Upper lobe of left lung (tissue), 6 donors: ENCODE data around the gene CNTN6. TPM values are rescaled to one million over a fixed set of nuclear protein-coding genes. Genes with fewer than 3 reads are reported as not detected.

Experiments
- ATAC-seq, 2 donors: fragments of 200-7000 bp; cut with Tn5 transposase; one replicate each; pipeline ENCODE4 v1.9.1; 2022; ENCODE audit warnings: mild to moderate bottlenecking in 2 of 2, moderate library complexity in 2 of 2; ENCODE audit not compliant: low FRiP score in 2 of 2
- DNase-seq, 2 donors: peaks; one replicate each; pipeline ENCODE4 v3.0.0-alpha.2; 2019 to 2020
- H3K27ac ChIP-seq, 4 donors: fragments of 200-600 bp; sonication (generic); one replicate each; pipeline ENCODE4 v1.5.1; 2016 to 2019
- H3K27me3 ChIP-seq, 4 donors: fragments of 200-600 bp; sonication (generic); one replicate each; pipeline ENCODE4 v1.5.1; 2017 to 2019
- H3K36me3 ChIP-seq, 4 donors: fragments of 200-600 bp; sonication (generic); one replicate each; pipeline ENCODE4 v1.5.1; 2016 to 2019
- H3K4me1 ChIP-seq, 4 donors: fragments of 200-600 bp; sonication (generic); one replicate each; pipeline ENCODE4 v1.5.1; 2018 to 2019
- H3K4me3 ChIP-seq, 4 donors: fragments of 200-600 bp; sonication (generic); one replicate each; pipeline ENCODE4 v1.5.1; 2017 to 2019; ENCODE audit warnings: mild to moderate bottlenecking in 2 of 4, moderate library complexity in 1 of 4
- H3K9me3 ChIP-seq, 4 donors: fragments of 200-600 bp; sonication (generic); one replicate each; pipeline ENCODE4 v1.5.1; 2018 to 2019
- CTCF ChIP-seq, 6 experiments: fragments of 450-650 bp in 4 of 6; fragments of 200-600 bp in 2 of 6; sonication (generic) in 2 of 6; IDR thresholded peaks; one replicate each; pipeline ENCODE4 v1.5.1; 2016 to 2019; ENCODE audit warnings: antibody characterized with exemption in 6 of 6
- EP300 ChIP-seq, 4 donors: sonication (generic); formaldehyde crosslinking; IDR thresholded peaks; one replicate each; pipeline ENCODE4 v1.5.1; 2017; ENCODE audit warnings: antibody characterized with exemption in 4 of 4, control low read depth in 2 of 4
- POLR2A ChIP-seq, 4 donors: fragments of 450-650 bp; IDR thresholded peaks; one replicate each; pipeline ENCODE4 v1.5.1; 2016 to 2017; ENCODE audit warnings: antibody characterized with exemption in 4 of 4, mild to moderate bottlenecking in 2 of 4
- POLR2AphosphoS5 ChIP-seq, 2 donors: sonication (generic); formaldehyde crosslinking; IDR thresholded peaks; one replicate each; pipeline ENCODE4 v1.5.1; 2017; ENCODE audit warnings: antibody characterized with exemption in 2 of 2
- WGBS, 2 donors: methylation state at CpG; one replicate each; pipeline ENCODE4 v1.1.5; 2017 to 2018; 5-methylcytosine and 5-hydroxymethylcytosine counted together
- total RNA-seq, 6 donors: library from RNA; depleted of rRNA in 4 of 6; stranded (reverse); fragments of >200 nt in 4 of 6; gene quantifications; one replicate each; pipeline versions ENCODE4 v1.1.0 to v1.2.1, GENCODE V29; 2016 to 2021
- donor health status: DM: no; HTN: no; CAD: no; lungs with moderate emphysema.
- donor health status: DM: no; HTN: yes; CAD: no; lungs with severe emphysema.

The CNTN6 gene
- total RNA-seq, 6 donors from 2014 or later: 5.6 to 29.3 (median 9.6) TPM

GRCh38 chr3:1251282-1252060 is 158.6 kb downstream of the CNTN6 start:
- H3K4me1 ChIP-seq: no peaks in the 10 kb centered on the region
- no peaks in the 10 kb centered on the region for H3K27me3 ChIP-seq
- H3K36me3 ChIP-seq: no peaks in the 10 kb centered on the region
- DNase-seq (no peak), ATAC-seq (no peak)
- H3K9me3 ChIP-seq: no peaks in the 10 kb centered on the region
- H3K27ac ChIP-seq: no peak overlapping the region
- H3K4me3 ChIP-seq: no peak overlapping the region
- WGBS, 2 donors: 70% methylated on average over 5 of the region's 5 CpGs
- TF ChIP-seq POLR2A (IDR thresholded peaks at IDR 0.05) (no peak), CTCF (IDR thresholded peaks at IDR 0.05) (no peak), POLR2AphosphoS5 (IDR thresholded peaks at IDR 0.05) (no peak), EP300 (IDR thresholded peaks at IDR 0.05) (no peak)

DNA sequence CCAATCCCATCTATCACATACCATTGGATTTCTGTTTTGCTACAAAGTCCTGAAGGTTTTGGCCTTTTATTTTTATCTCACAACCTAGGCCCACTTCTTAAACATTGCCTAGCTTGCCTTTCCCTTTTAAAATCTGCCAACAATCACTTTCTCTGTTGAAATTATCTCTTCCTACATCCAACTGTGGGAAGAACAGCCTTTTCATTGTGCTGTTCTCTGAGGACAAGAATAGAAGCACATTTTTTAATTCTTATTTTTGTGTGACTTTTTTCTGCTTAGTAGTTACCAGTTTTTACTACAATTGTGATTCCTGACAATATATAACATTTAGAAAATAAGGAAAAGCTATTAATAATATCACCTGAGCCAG is 159.2 kb downstream of the CNTN6 start:
- H3K9me3 ChIP-seq: no peaks in the 10 kb centered on the region
- no peaks in the 10 kb centered on the region for H3K27me3 ChIP-seq
- H3K36me3 ChIP-seq: no peaks in the 10 kb centered on the region
- H3K27ac ChIP-seq: no peak overlapping the region
- no peak overlapping the region for H3K4me3 ChIP-seq
- no peaks in the 10 kb centered on the region for H3K4me1 ChIP-seq
- TF ChIP-seq EP300 (IDR thresholded peaks at IDR 0.05) (no peak), CTCF (IDR thresholded peaks at IDR 0.05) (no peak), POLR2A (IDR thresholded peaks at IDR 0.05) (no peak), POLR2AphosphoS5 (IDR thresholded peaks at IDR 0.05) (no peak)
- DNase-seq (no peak), ATAC-seq (no peak)

DNA sequence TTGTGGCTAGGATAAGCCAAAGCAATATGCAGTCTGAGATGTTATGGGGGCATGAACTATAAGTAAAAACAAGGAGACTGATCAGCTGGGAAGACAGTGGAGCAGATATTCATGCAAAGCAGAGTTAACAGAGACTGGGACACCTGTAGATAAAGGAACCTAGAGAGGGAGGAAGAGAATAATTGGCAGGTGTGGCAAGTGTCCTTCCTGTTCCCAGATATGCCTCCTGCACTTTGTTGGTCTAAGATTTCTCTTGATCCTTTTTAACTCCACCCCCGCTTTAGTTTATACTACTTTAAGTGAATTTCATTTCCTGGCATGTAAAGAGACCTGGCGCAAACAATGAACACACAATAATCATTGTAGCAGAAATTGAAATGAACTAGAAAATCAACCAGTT is 169.4 kb downstream of the CNTN6 start:
- TF ChIP-seq EP300 (IDR thresholded peaks at IDR 0.05) (no peak), CTCF (IDR thresholded peaks at IDR 0.05) (no peak), POLR2A (IDR thresholded peaks at IDR 0.05) (no peak), POLR2AphosphoS5 (IDR thresholded peaks at IDR 0.05) (no peak)
- H3K4me1 ChIP-seq: no peaks in the 10 kb centered on the region
- ATAC-seq: no peak
- H3K9me3 ChIP-seq: no peaks in the 10 kb centered on the region
- no peak overlapping the region for H3K27ac ChIP-seq
- no peaks in the 10 kb centered on the region for H3K27me3 ChIP-seq
- DNase-seq: no peak
- no peaks in the 10 kb centered on the region for H3K36me3 ChIP-seq
- WGBS, 2 donors: 86 to 91% methylated on average over 2 of the region's 2 CpGs
- no peak overlapping the region for H3K4me3 ChIP-seq

- ATAC-seq (no peak), DNase-seq (no peak)
- Histone ChIP-seq H3K4me3 (no peak overlapping the region), H3K9me3 (no peaks in the 10 kb centered on the region), H3K27ac (no peak overlapping the region), H3K36me3 (no peaks in the 10 kb centered on the region), H3K27me3 (no peaks in the 10 kb centered on the region), H3K4me1 (no peaks in the 10 kb centered on the region)
- TF ChIP-seq POLR2A (IDR thresholded peaks at IDR 0.05): no peak
- 56 to 84% methylated on average over 4 of the region's 4 CpGs for WGBS, 2 donors
Observed at GRCh38 chr3:1263121-1263520, 170.3 kb downstream of the CNTN6 start.

DNA sequence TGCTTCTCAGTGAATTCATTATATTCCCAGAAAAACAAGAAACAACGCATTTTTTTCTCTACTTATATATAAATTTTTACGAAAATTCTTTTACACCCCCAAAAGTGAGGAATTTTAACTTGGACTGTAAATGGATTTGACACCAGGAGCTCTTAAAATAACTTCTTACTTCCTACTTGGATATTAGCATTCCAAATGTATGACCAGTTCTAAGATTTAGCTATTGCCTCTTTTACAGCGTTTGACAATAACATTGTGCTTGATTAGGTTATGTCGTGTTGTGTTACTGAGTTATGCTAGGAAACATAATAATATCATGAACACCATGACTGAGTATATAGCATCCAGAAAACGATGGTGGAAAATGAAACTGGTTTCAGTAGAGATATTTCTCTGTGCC is 177.0 kb downstream of the CNTN6 start:
- no peak for ATAC-seq
- H3K4me1 ChIP-seq: no peaks in the 10 kb centered on the region
- 77 to 83% methylated on average over 5 of the region's 5 CpGs for WGBS, 2 donors
- no peaks in the 10 kb centered on the region for H3K27me3 ChIP-seq
- H3K27ac ChIP-seq: no peak overlapping the region
- no peak overlapping the region for H3K4me3 ChIP-seq
- H3K9me3 ChIP-seq: no peaks in the 10 kb centered on the region
- no peaks in the 10 kb centered on the region for H3K36me3 ChIP-seq
- no peak for TF ChIP-seq POLR2AphosphoS5 (IDR thresholded peaks at IDR 0.05)
- TF ChIP-seq EP300 (IDR thresholded peaks at IDR 0.05): no peak
- no peak for TF ChIP-seq POLR2A (IDR thresholded peaks at IDR 0.05)
- TF ChIP-seq CTCF (IDR thresholded peaks at IDR 0.05): no peak
- no peak for DNase-seq
